ENCODE measurements around the gene KCNJ1.

Gene KCNJ1

DNA sequence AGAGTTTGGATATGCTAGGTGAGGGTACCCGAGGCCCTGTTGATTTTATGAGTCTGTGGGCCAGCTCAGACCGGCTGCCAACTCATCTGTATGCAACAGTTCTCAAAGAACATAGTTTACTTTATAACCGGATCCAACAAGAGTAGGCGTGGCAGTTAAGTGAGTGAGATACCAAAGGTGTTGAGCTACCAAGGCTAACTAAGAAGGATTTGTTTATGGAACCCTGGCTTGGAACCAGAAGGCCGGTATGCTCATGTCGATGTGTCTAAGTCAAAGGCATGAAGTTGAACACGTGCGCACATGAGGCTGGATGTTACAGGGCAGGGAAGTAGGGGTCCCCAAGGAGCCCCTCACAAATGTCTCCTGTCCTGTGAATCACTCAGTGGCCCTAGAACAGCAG, at the start of gene KCNJ1:
Gene KCNJ1, minus strand, starts transcription at position 20 of the 400 bp plus-strand sequence. CDS start 27,053 bp downstream, outside the sequence.
- DNase-seq = no peak

DNA sequence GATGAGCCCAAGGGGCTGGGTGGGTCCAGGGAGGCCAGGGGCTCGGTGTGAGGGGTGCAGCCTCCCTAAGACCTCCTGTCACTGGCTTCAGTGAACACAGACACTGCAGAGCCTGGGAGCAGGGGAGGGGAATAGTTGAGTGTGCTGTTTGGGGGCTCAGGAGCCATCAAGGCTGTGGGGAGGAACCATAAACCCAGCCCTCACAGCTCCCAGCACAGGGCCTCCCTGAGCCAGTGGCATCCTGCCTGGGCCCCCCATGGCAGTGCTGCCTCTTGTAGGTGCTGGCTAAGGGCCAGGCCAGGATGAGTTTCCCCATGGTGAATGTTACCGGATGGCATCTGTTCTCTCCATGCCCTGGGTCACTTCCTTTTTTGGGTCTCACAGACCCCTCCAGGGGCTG, 49.6 kb upstream of the KCNJ1 start:
- DNase-seq = no peak

DNA sequence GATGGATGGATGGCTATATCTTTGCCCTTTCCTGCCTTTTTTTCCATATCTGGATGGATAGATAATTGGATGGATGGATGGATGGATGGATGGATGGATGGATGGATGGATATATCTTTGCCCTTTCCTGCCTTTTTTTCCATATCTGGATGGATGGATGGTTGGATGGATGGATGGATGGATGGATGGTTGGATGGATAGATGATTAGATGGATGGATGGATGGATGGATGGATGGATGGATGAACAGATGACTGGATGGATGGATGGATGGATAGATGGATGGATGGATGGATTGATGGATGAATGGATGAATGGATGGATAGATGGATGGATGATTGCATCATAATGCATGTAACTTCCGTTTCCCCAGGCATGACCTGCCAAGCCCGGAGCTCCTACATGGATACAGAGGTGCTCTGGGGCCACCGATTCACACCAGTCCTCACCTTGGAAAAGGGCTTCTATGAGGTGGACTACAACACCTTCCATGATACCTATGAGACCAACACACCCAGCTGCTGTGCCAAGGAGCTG, 49.0 kb upstream of the KCNJ1 start:
- DNase-seq = no peak

DNA sequence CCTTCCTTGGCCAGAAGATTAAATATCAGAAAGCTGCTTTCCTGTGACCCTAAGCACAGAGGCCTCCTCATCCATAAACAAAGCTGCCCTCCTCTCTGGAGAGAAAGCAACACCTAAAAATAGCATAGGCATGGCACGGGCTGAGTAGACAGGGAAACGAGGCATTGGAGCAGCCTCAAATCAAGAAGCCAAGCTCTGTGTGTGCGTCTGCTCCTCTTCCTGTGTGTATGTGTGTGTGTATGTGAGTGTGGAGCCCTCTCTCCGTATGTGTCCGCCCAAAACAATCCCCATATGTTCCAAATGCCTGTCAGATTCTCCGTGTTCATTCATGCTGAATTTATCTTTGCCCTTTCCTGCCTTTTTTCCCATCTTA, 48.0 kb upstream of the KCNJ1 start:
- no peak for DNase-seq

DNA sequence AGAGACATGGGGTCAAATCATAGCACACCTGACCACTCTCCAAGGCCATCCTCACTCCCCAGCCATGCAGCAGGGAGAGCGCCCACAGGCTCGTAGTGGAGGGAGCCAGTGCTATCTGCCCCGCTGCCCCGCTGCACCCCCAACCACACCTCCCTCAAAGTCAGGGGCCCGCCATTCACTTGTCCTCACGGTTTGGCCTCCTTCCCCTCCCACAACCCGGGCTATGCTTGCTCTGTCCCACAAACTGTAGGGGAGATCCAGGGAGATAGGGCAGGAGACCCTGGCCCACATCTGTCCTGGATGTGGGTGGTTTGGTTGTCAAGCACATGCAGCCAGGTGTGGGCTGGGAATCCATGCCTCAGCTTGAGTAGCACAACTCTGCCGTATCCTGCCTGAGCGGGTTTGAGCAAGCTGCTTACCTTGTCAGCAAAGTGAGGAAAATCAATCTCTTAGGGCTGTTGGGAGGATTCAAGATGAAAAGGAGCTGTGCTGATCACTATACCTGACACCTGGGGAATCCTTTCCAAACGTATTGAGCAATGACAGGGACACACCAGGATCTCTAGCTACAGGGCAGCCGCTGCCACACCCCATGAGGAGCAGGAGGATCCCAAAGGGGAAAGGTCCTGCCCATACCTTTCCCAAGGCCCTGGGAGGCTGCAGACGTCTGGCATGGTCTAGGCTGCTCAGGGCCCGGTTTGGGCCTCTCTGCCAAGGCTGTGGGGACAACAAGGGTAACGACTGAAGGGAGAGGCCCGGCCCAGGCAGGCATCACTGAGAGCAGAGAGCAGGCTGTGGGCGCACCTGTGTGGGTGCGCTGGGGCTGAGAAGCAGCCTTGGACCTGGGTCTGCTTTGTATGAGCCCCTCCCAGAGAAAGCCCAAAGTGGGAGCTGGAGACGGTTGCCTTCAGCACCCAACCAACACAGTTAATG, 47.4 kb upstream of the KCNJ1 start:
- DNase-seq = no peak

DNA sequence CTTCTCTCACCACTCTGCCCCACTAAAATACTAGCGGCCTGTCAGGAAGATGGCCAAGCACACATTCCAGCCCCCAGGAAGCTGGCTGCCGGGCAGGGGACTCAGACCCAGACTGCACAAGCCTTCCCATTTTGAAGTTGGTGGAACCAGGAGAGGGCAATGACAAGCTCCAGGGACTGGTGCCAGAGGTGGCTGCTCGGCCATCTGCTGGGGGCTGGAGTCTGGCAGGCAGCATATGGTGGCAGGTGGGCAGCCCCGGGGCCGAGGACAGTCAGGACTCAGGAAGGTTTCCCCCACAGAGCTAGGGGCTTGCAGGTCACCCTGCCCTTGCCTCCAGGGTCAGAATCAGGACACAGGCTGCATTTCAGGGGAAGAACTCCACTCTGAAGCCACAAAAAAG, 46.7 kb upstream of the KCNJ1 start:
- no peak for DNase-seq

DNA sequence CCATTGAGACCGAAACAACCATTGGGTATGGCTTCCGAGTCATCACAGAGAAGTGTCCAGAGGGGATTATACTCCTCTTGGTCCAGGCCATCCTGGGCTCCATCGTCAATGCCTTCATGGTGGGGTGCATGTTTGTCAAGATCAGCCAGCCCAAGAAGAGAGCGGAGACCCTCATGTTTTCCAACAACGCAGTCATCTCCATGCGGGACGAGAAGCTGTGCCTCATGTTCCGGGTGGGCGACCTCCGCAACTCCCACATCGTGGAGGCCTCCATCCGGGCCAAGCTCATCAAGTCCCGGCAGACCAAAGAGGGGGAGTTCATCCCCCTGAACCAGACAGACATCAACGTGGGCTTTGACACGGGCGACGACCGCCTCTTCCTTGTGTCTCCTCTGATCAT, 44.6 kb upstream of the KCNJ1 start:
- no peak for DNase-seq

DNA sequence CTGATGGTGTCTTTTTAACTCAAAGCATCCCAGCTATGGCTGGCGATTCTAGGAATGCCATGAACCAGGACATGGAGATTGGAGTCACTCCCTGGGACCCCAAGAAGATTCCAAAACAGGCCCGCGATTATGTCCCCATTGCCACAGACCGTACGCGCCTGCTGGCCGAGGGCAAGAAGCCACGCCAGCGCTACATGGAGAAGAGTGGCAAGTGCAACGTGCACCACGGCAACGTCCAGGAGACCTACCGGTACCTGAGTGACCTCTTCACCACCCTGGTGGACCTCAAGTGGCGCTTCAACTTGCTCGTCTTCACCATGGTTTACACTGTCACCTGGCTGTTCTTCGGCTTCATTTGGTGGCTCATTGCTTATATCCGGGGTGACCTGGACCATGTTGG, 44.1 kb upstream of the KCNJ1 start:
- DNase-seq = no peak

DNA sequence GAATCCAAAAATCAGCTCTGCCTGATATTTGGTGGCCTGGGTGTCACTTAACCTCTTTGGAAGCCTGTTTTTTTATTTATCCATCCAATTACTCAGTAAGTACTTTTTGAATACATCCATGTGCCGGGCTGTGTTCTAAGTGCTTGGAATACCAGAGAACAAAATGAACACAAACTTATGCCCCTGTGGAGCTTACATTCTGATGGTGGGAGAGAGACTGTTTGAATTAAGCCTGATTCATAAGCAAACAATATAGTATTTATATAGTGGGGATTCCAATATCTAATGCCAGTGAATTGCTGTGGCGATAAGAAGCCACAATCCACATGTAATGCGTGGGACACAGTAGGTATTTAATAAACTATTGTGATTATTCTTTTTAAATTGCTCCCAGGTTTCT, 43.5 kb upstream of the KCNJ1 start:
- no peak for DNase-seq

DNA sequence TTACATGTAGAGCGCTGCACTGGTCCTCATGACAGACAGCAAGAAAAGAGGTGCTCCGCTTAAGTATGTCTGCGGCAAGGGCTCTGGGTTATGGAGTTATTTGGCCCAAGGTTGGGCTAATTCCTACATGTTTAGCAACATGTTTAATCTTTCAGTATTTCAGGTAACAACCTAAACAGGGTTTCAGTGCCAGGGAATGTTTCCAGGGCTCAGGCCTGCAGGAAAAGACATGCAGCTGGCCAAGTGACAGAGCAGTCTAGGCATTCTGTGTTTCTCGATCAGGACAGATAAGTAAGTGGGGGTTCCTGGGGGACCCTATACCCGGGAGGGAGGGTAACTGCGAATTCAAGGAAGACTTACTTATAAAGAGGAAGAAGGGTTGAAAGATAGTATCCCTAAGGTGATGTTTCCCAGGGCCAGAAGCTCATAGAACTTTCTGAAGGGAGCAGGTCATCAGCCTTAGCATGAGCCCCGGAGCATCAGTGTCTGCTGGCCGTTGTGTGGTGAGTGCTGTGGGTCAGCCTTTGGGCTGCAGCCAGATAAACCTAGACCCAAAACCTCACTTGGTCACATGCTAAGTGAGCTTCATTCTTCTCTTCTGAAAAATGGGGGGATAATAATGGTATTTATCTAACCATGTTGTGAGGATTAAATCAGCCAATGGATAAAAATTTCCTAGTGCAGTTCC, 42.5 kb upstream of the KCNJ1 start:
- DNase-seq = no peak

DNA sequence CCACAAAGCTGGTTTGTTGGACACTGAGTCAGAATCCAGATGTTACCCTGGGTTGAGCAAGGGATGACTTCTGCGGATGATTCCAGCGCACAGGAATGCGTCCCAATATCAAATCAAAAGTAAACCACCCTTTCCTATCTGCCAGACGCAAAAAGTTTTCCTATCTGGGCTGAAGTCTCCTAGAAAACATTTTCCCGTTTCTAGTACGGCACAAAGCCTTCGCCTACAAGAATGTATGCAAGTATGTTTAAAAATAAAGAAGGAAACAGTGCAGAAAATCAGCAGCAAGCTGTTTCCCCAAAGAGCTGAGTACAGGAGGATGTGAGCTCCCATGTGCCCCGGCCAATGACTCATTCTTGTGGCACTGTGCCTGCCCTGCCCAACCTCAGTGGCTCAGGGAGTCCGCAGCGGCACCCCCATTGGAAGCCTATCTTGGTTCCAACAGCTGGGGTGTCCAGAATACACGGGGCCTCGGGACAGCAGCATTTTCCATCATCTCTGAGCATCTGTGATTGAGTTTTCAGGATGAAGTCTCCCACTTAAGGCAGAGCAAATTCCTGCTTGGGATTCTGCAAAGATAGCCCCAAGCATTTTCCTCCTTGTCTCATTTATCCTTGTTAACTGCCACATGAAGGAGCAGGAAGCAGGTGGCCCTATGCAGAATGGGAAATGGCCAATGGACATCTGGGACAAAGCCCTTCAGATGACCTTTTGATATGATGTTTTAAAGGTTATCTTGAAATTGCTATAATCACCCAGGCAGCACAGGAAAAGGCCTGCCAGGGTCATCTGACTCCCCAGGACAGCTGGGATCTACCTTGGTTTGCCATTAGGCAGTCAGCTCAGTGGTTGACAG, 41.5 kb upstream of the KCNJ1 start:
- no peak for DNase-seq

DNA sequence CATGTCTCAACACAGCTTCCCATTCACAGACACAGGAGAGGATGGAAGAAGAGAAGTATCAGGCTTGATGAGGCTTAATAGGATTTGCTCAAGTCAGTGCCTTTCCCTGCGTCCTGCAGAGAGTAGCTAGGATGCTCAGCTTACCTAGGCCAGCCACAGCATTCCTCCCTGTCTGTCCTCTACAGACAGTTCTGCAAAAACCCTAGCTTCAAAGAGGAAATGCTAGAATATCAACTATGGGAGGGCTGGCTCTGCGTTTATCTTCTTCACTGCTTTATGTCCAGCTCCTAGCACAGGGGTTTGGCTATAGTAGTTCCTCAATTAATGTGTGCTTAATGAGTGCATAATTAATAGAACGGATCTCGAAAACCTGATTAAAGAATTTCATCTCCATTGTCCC, 40.5 kb upstream of the KCNJ1 start:
- DNase-seq = no peak

DNA sequence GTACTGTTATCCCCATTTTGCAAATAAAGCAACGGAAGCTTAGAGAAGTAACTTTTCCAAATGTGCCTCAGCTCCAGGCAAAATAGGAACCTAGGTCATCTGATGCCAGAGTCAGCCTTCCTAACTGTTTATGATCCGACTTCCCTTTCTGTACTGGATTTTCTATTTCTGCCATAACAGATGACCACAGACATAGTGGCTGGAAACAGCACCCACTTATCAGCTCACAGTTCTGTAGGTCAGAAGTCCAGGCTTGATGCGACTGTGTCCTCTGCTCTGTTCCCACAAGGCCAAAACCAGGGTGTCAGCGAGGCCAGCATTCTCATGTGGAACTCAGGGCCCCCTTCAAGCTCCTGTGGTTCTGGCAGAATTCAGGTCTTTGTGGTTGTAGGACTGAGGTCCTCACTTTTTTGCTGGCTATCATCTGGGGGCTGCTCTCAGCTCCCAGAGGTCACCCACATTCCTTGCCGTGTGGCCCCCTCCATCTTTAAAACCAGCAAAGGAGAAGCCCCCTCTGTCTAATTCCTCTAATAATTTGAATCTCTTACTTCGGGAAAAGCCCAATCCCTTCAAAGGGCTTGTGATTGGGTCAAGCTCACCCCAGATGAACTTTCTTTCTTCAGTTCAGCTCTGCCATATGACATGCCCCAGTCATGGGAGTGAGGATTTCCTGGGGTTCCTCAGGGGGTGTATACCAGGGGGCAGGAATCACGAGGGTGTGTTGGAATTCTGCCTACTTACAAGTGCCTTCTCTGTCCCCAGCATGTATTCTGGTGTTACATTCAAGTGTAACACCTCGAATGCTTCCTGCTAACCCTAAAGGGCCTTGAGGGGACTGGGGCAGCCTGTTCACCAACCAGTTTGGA, 39.3 kb upstream of the KCNJ1 start:
- no peak for DNase-seq

DNA sequence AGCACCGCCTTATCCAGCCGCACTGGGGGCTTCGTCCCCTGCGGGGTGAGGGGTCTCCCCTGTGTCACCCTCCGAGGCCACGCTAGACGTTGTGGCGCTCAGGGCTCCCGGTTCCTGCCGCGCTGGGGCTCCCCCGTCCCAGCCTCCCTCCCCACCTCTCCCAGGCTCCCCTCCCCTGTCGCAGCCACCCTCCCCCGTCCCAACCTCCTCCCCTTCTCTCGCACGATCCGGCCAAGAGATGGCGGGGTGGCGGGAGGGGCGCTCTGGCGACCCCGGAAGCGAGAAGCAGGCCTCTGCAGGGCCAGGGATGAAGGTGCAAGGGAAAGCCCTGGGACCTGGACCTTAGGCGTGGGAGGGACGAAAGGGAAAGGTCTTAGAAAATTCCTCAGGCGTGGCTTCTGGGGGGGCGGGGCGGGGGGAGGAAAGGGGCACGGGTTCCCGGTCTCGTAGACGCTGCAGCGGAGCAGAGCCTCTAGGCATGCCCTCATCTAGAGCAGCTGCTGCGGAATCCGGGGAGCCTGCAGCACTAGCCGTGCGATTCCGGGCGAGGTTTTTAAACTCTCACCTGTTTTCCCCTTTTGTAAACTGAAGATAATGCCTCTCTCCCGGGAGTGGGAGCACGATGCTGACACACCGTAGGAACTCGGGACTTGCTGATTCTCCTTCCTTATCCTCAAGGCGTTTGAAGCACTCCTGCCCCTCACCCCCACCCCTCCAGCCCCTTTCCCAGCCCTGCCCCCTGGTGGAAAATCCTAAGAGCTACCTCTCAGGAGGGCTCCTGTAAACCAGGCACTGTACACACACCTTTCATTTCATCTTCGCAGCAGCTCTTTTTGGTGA, 38.5 kb upstream of the KCNJ1 start:
- DNase-seq = no peak

DNA sequence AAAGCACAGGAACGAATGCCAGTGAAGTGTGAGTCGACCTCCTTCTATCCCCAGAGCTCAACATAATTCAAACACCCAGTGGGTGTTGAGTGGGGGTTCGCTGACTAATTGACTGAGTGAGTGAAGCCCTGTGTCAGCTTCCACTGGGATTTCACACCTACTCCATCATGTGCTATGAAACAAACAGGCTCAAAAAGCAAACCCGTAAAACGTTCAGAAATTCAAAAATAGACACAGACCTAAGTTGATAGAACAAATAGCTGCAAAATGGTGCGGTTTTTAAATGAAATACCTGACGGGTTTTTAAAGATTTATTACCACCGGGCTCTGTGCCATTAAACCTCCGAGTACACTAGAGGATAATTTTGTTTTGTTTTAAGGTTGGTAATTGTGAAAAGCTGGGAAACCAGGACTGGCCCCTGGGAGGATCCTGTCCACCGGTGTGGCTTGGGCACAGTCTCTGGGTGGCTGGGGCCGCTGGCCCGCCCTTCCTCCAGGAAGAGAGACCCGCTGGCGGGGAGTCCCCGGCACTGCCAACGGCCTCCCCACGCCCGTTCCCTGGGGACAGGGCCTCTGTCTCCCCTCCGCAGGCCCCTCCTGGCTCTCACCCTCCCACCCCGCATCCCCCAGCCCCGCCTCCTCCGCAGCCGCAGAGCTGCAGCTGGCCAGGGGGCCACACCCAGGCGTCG, 37.7 kb upstream of the KCNJ1 start:
- DNase-seq = no peak

DNA sequence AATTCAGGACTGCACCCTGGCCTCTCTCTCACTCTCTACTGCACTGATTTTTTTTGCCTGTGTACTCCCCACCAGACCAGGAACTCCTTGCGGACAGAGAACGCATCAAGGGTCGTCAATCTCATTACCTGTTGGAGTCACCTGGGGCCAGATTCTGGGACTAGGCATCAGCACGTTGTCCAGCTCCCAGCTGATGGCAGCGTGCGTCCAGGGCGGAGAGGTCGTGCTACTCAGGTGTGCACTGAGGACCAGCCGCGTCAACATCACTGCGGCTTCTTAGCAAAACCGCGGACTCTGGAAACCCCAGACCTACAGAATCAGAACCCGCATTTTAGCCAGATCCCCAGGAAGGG, 37.2 kb upstream of the KCNJ1 start:
- no peak for DNase-seq

DNA sequence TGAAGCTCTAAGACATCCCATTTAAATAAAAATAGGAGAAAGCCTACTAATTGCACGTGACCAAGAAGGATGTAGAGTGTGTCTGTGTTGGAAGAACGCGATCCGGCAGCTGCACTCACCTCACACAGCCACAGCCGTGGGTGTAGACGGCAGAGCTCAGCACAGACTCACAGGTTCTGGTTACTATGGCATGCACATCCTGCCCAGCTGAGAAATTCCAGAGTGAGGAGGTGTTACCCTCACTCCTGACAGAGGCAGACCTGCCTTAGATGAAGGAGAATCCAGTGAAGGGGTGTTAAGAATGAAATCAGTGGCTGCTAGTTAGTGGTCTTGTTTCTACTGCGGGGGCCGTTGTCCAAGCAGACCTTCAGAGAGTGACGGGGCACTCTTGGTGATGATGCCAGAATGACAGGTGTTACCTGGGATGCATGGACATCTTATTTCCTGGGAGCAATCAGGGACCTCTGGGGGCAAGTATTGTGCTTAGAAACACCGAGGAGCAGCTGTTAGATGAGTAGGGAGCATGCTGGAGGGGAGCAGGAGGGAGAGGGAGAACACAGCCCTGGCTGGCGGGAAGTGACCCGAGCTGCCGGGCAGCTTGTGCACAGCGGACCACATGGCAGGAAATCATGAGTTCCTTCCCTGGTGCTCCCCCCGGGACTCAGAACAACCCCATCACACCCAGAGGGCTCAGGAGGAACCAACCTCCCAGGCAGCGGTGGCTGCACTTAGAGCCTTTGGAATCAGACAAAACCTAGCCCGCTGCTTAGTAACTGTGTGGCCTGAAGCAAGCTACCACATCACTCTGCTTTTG, 36.4 kb upstream of the KCNJ1 start:
- DNase-seq = no peak

DNA sequence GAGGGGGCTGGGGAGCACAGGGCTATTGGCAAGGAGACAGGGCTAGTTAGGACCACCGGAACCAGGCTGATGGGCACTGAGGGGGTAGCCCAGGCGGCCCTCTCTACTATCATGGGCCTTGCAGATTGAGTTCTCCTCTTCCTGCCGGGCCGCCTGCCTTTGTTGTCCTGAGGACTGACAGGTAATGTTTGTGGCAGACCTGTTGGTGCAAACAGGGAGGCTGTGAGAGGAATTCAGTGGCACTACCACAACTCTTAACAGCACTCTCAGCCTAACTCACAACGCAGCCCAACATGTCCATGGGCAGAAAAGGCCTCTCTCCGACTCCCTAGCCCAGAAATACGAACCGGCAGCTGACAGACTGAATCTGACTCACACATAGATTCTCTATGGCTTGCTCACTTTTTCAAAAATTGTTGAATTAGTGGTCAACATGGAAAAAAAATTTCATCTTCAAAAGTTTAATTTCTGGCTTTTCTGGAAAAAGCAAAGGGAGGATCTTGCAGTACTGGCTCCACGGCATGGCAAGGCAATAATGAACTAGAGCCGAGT, 35.5 kb upstream of the KCNJ1 start:
- DNase-seq = no peak

Data from SHP77 treated with DMSO at 0.1 percent for 48 hours (cell line).